Caco-2 (cell line): ENCODE data around the gene CASP6. TPM values are rescaled to one million over a fixed set of nuclear protein-coding genes. Genes with fewer than 3 reads are reported as not detected.

ENCODE experiments used
- BruUV-seq: library from RNA; stranded (reverse); fragments of 400-500 nt; replicated peaks from 2 replicates; lab custom pipeline; 2021; lab: Mats Ljungman, UMichigan
- CTCF ChIA-PET: fragments of 300-600 bp; sonication (Branson Sonifier 250); formaldehyde crosslinking; loops from one replicate; lab custom pipeline; 2022; ENCODE audit warnings: antibody characterized with exemption; lab: Charles Lee
- POLR2A ChIA-PET: fragments of 300-600 bp; sonication (Branson Sonifier 250); formaldehyde crosslinking; loops from one replicate; lab custom pipeline; 2022; ENCODE audit warnings: antibody characterized with exemption; lab: Charles Lee
- DNase-seq, 2 experiments: peaks; one replicate each; pipeline versions ENCODE4 v3.0.0 to v3.0.0-alpha.2; 2020 to 2022
- H3K27me3 ChIP-seq: replicated peaks from 2 replicates; pipeline ENCODE4 v1.6.0; 2011; ENCODE audit warnings: low read length; ENCODE audit not compliant: control insufficient read depth, insufficient read depth
- H3K36me3 ChIP-seq: 2 replicates; pipeline ENCODE4 v1.5.1; 2011; ENCODE audit warnings: low read length; ENCODE audit not compliant: control insufficient read depth, insufficient read depth
- H3K4me1 ChIP-seq: fragments of 250-450 bp; sonication (Bioruptor Pico); 2 replicates; pipeline ENCODE4 v1.5.1; 2020; ENCODE audit warnings: mild to moderate bottlenecking
- H3K4me3 ChIP-seq: 2 replicates; pipeline ENCODE4 v1.5.1; 2011; ENCODE audit warnings: low read depth, mild to moderate bottlenecking, control low read depth, low read length
- H3K9me3 ChIP-seq: fragments of 250-450 bp; sonication (Bioruptor Pico); 2 replicates; pipeline ENCODE4 v1.5.1; 2020; ENCODE audit warnings: mild to moderate bottlenecking, moderate library complexity
- H3K27ac Mint-ChIP-seq: one replicate; pipeline ENCODE4 v1.8.0; 2022; ENCODE audit warnings: mixed read lengths; ENCODE audit not compliant: unreplicated experiment
- H3K27me3 Mint-ChIP-seq: one replicate; pipeline ENCODE4 v1.8.0; 2022; ENCODE audit warnings: mixed read lengths; ENCODE audit not compliant: insufficient read depth, unreplicated experiment
- H3K36me3 Mint-ChIP-seq: one replicate; pipeline ENCODE4 v1.8.0; 2022; ENCODE audit warnings: mild to moderate bottlenecking, mixed read lengths; ENCODE audit not compliant: insufficient read depth, unreplicated experiment
- H3K4me1 Mint-ChIP-seq: one replicate; pipeline ENCODE4 v1.8.0; 2022; ENCODE audit warnings: low read depth, mixed read lengths; ENCODE audit not compliant: unreplicated experiment
- H3K4me3 Mint-ChIP-seq: one replicate; pipeline ENCODE4 v1.8.0; 2022; ENCODE audit warnings: mild to moderate bottlenecking, moderate library complexity, mixed read lengths; ENCODE audit not compliant: unreplicated experiment
- H3K9me3 Mint-ChIP-seq: one replicate; pipeline ENCODE4 v1.8.0; 2022; ENCODE audit warnings: mixed read lengths; ENCODE audit not compliant: unreplicated experiment
- intact Hi-C: fragments of 100-400 bp; cut with micrococcal nuclease; formaldehyde crosslinking; loops from one replicate; pipeline ENCODE4 v1.10.0; 2022; ENCODE audit not compliant: unreplicated experiment
- total RNA-seq: library from RNA; stranded (reverse); gene quantifications from 2 replicates; pipeline ENCODE4 v1.2.3, GENCODE V29; 2022
- TF ChIP-seq, protein P1 (sequence below), 2 experiments: fragments of 200-600 bp in 1 of 2; IDR thresholded peaks; 1 replicate in 1 of 2; 2 replicates in 1 of 2; pipeline versions ENCODE4 v1.5.1 to v1.8.0; 2011 to 2022; ENCODE audit warnings: antibody characterized with exemption in 1 of 2, control low read depth in 1 of 2, inconsistent platforms in 1 of 2, low read depth in 1 of 2, low read length in 1 of 2, mild to moderate bottlenecking in 1 of 2, moderate library complexity in 1 of 2; ENCODE audit not compliant: insufficient read depth in 1 of 2, severe bottlenecking in 1 of 2, unreplicated experiment in 1 of 2

The CASP6 gene
- total RNA-seq, 1 experiment from 2014 or later: 35.9 TPM

DNA sequence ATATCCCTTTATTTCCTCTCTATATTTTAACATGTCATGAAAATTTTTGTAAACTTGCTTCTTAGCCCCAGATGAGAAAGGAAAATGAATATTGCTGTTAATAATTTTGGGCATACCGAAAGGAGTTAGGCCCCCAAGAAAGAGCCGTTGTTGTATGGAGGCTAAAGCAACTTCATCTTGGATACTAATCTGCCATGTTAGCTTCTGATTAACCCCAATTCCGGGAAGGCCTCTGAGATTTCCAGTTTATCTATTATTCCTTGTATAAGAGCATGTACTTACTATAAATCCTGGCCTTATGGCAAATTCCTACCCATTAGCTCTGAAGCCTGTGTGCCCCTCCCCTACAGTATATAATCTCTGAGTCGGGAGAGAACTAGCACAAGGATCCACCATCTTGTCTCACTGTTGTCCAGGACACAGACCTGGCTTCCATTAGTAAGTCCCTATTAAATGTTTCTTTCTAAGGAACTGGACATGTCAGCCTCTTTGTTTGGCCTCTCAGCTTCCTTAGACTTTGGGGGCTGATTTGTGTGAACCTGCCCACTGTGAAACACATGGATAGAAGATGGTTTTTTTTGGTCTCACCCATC is 47.5 kb upstream of the CASP6 start:
- H3K9me3 ChIP-seq: no peaks in the 10 kb centered on the region
- TF ChIP-seq, protein P1, sequence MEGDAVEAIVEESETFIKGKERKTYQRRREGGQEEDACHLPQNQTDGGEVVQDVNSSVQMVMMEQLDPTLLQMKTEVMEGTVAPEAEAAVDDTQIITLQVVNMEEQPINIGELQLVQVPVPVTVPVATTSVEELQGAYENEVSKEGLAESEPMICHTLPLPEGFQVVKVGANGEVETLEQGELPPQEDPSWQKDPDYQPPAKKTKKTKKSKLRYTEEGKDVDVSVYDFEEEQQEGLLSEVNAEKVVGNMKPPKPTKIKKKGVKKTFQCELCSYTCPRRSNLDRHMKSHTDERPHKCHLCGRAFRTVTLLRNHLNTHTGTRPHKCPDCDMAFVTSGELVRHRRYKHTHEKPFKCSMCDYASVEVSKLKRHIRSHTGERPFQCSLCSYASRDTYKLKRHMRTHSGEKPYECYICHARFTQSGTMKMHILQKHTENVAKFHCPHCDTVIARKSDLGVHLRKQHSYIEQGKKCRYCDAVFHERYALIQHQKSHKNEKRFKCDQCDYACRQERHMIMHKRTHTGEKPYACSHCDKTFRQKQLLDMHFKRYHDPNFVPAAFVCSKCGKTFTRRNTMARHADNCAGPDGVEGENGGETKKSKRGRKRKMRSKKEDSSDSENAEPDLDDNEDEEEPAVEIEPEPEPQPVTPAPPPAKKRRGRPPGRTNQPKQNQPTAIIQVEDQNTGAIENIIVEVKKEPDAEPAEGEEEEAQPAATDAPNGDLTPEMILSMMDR (IDR thresholded peaks at IDR 0.05; ENCODE audit: insufficient read depth in 1 of 2, low read depth in 1 of 2, low read length in 1 of 2, severe bottlenecking in 1 of 2, unreplicated experiment in 1 of 2): no peak
- intact Hi-C loops: no loop called here
- Mint-ChIP-seq H3K9me3 (no peaks in the 10 kb centered on the region), H3K4me3 (no peak overlapping the region), H3K27ac (no peak overlapping the region), H3K4me1 (no peaks in the 10 kb centered on the region), H3K27me3 (peaks cover 1% of the 10 kb centered on the region), H3K36me3 (no peaks in the 10 kb centered on the region)
- BruUV-seq: no TSS peak
- no peaks in the 10 kb centered on the region for H3K4me1 ChIP-seq
- no peak overlapping the region for H3K4me3 ChIP-seq
- H3K27me3 ChIP-seq: no peaks in the 10 kb centered on the region
- ChIA-PET CTCF (no interaction called here), POLR2A (no interaction called here)
- H3K36me3 ChIP-seq: no peaks in the 10 kb centered on the region
- no peak for DNase-seq

- Histone ChIP-seq H3K27me3 (no peaks in the 10 kb centered on the region), H3K36me3 (no peaks in the 10 kb centered on the region), H3K9me3 (no peaks in the 10 kb centered on the region), H3K4me1 (no peaks in the 10 kb centered on the region), H3K4me3 (no peak overlapping the region)
- Mint-ChIP-seq H3K27ac (no peak overlapping the region), H3K4me1 (no peaks in the 10 kb centered on the region), H3K9me3 (no peaks in the 10 kb centered on the region), H3K36me3 (no peaks in the 10 kb centered on the region), H3K4me3 (no peak overlapping the region), H3K27me3 (no peaks in the 10 kb centered on the region)
- no TSS peak for BruUV-seq
- CTCF ChIA-PET: no interaction called here
- TF ChIP-seq, protein P1 (IDR thresholded peaks at IDR 0.05; ENCODE audit: insufficient read depth in 1 of 2, low read depth in 1 of 2, low read length in 1 of 2, severe bottlenecking in 1 of 2, unreplicated experiment in 1 of 2): no peak
- POLR2A ChIA-PET: no interaction called here
- intact Hi-C loops: no loop called here
- no peak for DNase-seq
Observed at GRCh38 chr4:109749388-109750082, 46.3 kb upstream of the CASP6 start.

GRCh38 chr4:109748114-109748513 is 44.9 kb upstream of the CASP6 start:
- BruUV-seq: no TSS peak
- CTCF ChIA-PET: no interaction called here

More at GRCh38 chr4:109748114-109748513, 44.9 kb upstream of the CASP6 start:
- intact Hi-C loops: no loop called here
- no peak for DNase-seq
- POLR2A ChIA-PET: no interaction called here
- Mint-ChIP-seq H3K27me3 (no peaks in the 10 kb centered on the region), H3K4me1 (no peaks in the 10 kb centered on the region), H3K9me3 (no peaks in the 10 kb centered on the region), H3K27ac (no peak overlapping the region), H3K4me3 (no peak overlapping the region), H3K36me3 (no peaks in the 10 kb centered on the region)
- no peaks in the 10 kb centered on the region for H3K36me3 ChIP-seq
- H3K4me1 ChIP-seq: no peaks in the 10 kb centered on the region
- H3K27me3 ChIP-seq: no peaks in the 10 kb centered on the region; the same call in 1 of the 2 replicates
- no peaks in the 10 kb centered on the region for H3K9me3 ChIP-seq
- no peak overlapping the region for H3K4me3 ChIP-seq
- TF ChIP-seq, protein P1 (IDR thresholded peaks at IDR 0.05; ENCODE audit: insufficient read depth in 1 of 2, low read depth in 1 of 2, low read length in 1 of 2, severe bottlenecking in 1 of 2, unreplicated experiment in 1 of 2): no peak
